SK-N-SH treated with all-trans-retinoic acid at 6 μM for 48 hours (cell line): ENCODE results near the gene FKTN.
"Not testable (repeated sequence)": the region's sequence is repeated elsewhere in the genome, so short reads cannot be mapped to it uniquely, and the experiment has no call there.

ENCODE experiments used
- ARNTL ChIP-seq: fragments of 450-650 bp; formaldehyde crosslinking; IDR thresholded peaks from 2 replicates; pipeline ENCODE4 v1.5.0; 2020; ENCODE audit warnings: low read depth, mild to moderate bottlenecking, moderate library complexity, borderline replicate concordance
- CSDC2 ChIP-seq: fragments of 250-450 bp; sonication (Bioruptor Pico); IDR thresholded peaks from 2 replicates; pipeline ENCODE4 v1.5.0; 2020; ENCODE audit warnings: mild to moderate bottlenecking, moderate library complexity
- ESRRG ChIP-seq: fragments of 250-450 bp; sonication (Bioruptor Pico); IDR thresholded peaks from 2 replicates; pipeline ENCODE4 v1.6.1; 2021; ENCODE audit warnings: mild to moderate bottlenecking
- OSR1 ChIP-seq: fragments of 250-450 bp; sonication (Bioruptor Pico); IDR thresholded peaks from 2 replicates; pipeline ENCODE4 v1.8.0; 2022; ENCODE audit warnings: moderate library complexity, mild to moderate bottlenecking, inconsistent platforms
- PATZ1 ChIP-seq: fragments of 250-450 bp; sonication (Bioruptor Pico); IDR thresholded peaks from 2 replicates; pipeline ENCODE4 v1.8.0; 2020; ENCODE audit warnings: mild to moderate bottlenecking, moderate library complexity, borderline replicate concordance
- POU6F1 ChIP-seq: fragments of 250-450 bp; sonication (Bioruptor Pico); IDR thresholded peaks from 2 replicates; pipeline ENCODE4 v1.8.0; 2021; ENCODE audit warnings: low read depth, mild to moderate bottlenecking, moderate library complexity, borderline replicate concordance
- TOX ChIP-seq: fragments of 250-450 bp; sonication (Bioruptor Pico); IDR thresholded peaks from 2 replicates; pipeline ENCODE4 v1.8.0; 2021; ENCODE audit warnings: mild to moderate bottlenecking, moderate library complexity, borderline replicate concordance
- TSHZ2 ChIP-seq: fragments of 250-450 bp; sonication (Bioruptor Pico); IDR thresholded peaks from 2 replicates; pipeline ENCODE4 v1.5.0; 2020; ENCODE audit warnings: mild to moderate bottlenecking, moderate library complexity
- ZC3H10 ChIP-seq: fragments of 250-450 bp; sonication (Bioruptor Pico); IDR thresholded peaks from 2 replicates; pipeline ENCODE4 v1.5.1; 2021; ENCODE audit warnings: mild to moderate bottlenecking, moderate library complexity
- ZFP3 ChIP-seq: fragments of 250-450 bp; sonication (Bioruptor Pico); IDR thresholded peaks from 2 replicates; pipeline ENCODE4 v1.5.0; 2020; ENCODE audit warnings: mild to moderate bottlenecking, moderate library complexity
- ZFP30 ChIP-seq: fragments of 450-650 bp; formaldehyde crosslinking; IDR thresholded peaks from 2 replicates; pipeline ENCODE4 v1.5.0; 2022; ENCODE audit warnings: mild to moderate bottlenecking, moderate library complexity
- TF ChIP-seq, protein P1 (sequence below): fragments of 250-450 bp; sonication (Bioruptor Pico); IDR thresholded peaks from 2 replicates; pipeline ENCODE4 v1.5.1; 2020; ENCODE audit warnings: low read depth, mild to moderate bottlenecking, moderate library complexity
- TF ChIP-seq, protein P2 (sequence below): fragments of 250-450 bp; sonication (Bioruptor Pico); IDR thresholded peaks from 2 replicates; pipeline ENCODE4 v1.5.1; 2021; ENCODE audit warnings: mild to moderate bottlenecking, moderate library complexity

DNA sequence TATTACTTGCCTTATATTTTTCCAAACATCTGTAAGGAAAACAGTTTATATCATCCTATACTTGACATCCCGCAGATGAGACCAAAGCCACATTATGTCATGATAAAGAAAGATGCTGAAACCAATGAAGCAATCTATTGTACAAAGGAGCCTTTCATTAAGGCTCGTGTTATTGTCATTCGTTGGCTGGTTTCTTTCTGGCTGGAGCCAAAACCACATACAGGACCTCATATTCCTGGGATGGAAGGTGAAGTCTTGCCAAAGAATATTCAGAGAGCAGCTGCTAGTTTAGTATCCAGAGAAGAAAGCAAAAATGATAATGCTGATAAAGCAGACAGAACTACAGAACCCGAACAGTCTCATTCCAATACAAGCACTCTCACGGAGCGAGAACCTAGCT lies 36.9 kb upstream of the FKTN start:
- TF ChIP-seq ZFP30; PATZ1 (CRISPR knock-in tag); ARNTL; POU6F1; TSHZ2 (CRISPR knock-in tag); ZFP3; CSDC2 (CRISPR knock-in tag); ESRRG; OSR1; ZC3H10; TOX (CRISPR knock-in tag): not testable (repeated sequence)
- TF ChIP-seq, protein P1, sequence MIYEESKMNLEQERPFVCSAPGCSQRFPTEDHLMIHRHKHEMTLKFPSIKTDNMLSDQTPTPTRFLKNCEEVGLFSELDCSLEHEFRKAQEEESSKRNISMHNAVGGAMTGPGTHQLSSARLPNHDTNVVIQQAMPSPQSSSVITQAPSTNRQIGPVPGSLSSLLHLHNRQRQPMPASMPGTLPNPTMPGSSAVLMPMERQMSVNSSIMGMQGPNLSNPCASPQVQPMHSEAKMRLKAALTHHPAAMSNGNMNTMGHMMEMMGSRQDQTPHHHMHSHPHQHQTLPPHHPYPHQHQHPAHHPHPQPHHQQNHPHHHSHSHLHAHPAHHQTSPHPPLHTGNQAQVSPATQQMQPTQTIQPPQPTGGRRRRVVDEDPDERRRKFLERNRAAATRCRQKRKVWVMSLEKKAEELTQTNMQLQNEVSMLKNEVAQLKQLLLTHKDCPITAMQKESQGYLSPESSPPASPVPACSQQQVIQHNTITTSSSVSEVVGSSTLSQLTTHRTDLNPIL (CRISPR knock-in tag) = not testable (repeated sequence)
- TF ChIP-seq, protein P2, sequence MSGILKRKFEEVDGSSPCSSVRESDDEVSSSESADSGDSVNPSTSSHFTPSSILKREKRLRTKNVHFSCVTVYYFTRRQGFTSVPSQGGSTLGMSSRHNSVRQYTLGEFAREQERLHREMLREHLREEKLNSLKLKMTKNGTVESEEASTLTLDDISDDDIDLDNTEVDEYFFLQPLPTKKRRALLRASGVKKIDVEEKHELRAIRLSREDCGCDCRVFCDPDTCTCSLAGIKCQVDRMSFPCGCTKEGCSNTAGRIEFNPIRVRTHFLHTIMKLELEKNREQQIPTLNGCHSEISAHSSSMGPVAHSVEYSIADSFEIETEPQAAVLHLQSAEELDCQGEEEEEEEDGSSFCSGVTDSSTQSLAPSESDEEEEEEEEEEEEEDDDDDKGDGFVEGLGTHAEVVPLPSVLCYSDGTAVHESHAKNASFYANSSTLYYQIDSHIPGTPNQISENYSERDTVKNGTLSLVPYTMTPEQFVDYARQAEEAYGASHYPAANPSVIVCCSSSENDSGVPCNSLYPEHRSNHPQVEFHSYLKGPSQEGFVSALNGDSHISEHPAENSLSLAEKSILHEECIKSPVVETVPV (CRISPR knock-in tag) = not testable (repeated sequence)
